Loucy (cell line): Measurements from ENCODE around the gene CAMK1.

Experiments used
- H2AFZ ChIP-seq: fragments of 200-600 bp; sonication (generic); 2 replicates; pipeline ENCODE4 v1.6.0; 2016; ENCODE audit warnings: antibody characterized with exemption, mild to moderate bottlenecking, low read length, moderate library complexity
- H3F3A ChIP-seq: fragments of 200-600 bp; 2 replicates; pipeline ENCODE4 v1.6.0; 2016; ENCODE audit warnings: antibody characterized with exemption, low read depth, mild to moderate bottlenecking
- H3K27me3 ChIP-seq: fragments of 200-600 bp; sonication (generic); 2 replicates; pipeline ENCODE4 v1.6.1; 2014; ENCODE audit warnings: low read length, mild to moderate bottlenecking; ENCODE audit not compliant: insufficient read depth, poor library complexity, severe bottlenecking
- H3K36me3 ChIP-seq: fragments of 200-600 bp; sonication (generic); 2 replicates; pipeline ENCODE4 v1.6.1; 2016; ENCODE audit warnings: low read length; ENCODE audit not compliant: insufficient read depth
- H3K4me1 ChIP-seq: fragments of 200-600 bp; sonication (generic); 2 replicates; pipeline ENCODE4 v1.5.1; 2014; ENCODE audit warnings: low read length, mild to moderate bottlenecking; ENCODE audit not compliant: insufficient read depth, poor library complexity, severe bottlenecking
- H3K4me2 ChIP-seq: fragments of 200-600 bp; sonication (generic); 2 replicates; pipeline ENCODE4 v1.6.0; 2014; ENCODE audit warnings: antibody characterized with exemption, low read length, low read depth, mild to moderate bottlenecking; ENCODE audit not compliant: poor library complexity, severe bottlenecking
- H3K4me3 ChIP-seq: fragments of 200-600 bp; sonication (generic); 2 replicates; pipeline ENCODE4 v1.5.1; 2014; ENCODE audit warnings: low read length, mild to moderate bottlenecking, mixed read lengths; ENCODE audit not compliant: poor library complexity, severe bottlenecking
- H3K79me2 ChIP-seq: fragments of 200-600 bp; sonication (generic); 2 replicates; pipeline ENCODE4 v1.6.1; 2014; ENCODE audit warnings: low read length; ENCODE audit not compliant: insufficient read depth
- H3K9ac ChIP-seq: fragments of 200-600 bp; sonication (generic); 2 replicates; pipeline ENCODE4 v1.6.0; 2014; ENCODE audit warnings: mild to moderate bottlenecking, low read depth, low read length, moderate library complexity; ENCODE audit not compliant: poor library complexity, severe bottlenecking
- H3K9me2 ChIP-seq: fragments of 200-600 bp; sonication (generic); replicated peaks from 2 replicates; pipeline ENCODE4 v1.6.1; 2016; ENCODE audit warnings: low read depth, low read length, mixed read lengths
- H3K9me3 ChIP-seq: fragments of 200-600 bp; sonication (generic); 2 replicates; pipeline ENCODE4 v1.6.1; 2014; ENCODE audit warnings: mild to moderate bottlenecking, antibody characterized with exemption, low read length, low read depth; ENCODE audit not compliant: insufficient read depth
- H4K20me1 ChIP-seq: fragments of 200-600 bp; sonication (generic); 2 replicates; pipeline ENCODE4 v1.6.0; 2014; ENCODE audit warnings: antibody characterized with exemption, low read length, mild to moderate bottlenecking; ENCODE audit not compliant: insufficient read depth, poor library complexity, severe bottlenecking
- EZH2phosphoT487 ChIP-seq: fragments of 200-600 bp; IDR thresholded peaks from 2 replicates; pipeline ENCODE4 v1.6.1; 2018; ENCODE audit warnings: antibody characterized with exemption, mild to moderate bottlenecking, moderate library complexity, borderline replicate concordance
- TF ChIP-seq, protein P1 (sequence below): fragments of 200-600 bp; sonication (generic); conservative IDR thresholded peaks from 2 replicates; pipeline ENCODE4 v1.5.1; 2014; ENCODE audit warnings: mild to moderate bottlenecking, antibody characterized with exemption, low read length

The CAMK1 gene

GRCh38 chr3:9815986-9816385, 46.2 kb upstream of the CAMK1 start:
- Histone ChIP-seq H4K20me1 (no peaks in the 10 kb centered on the region), H3K4me1 (no peaks in the 10 kb centered on the region), H3K4me3 (no peak overlapping the region), H3K9ac (no peak overlapping the region), H2AFZ (no peak overlapping the region), H3K27me3 (no peaks in the 10 kb centered on the region), H3K4me2 (no peak overlapping the region), H3K9me2 (no peaks in the 10 kb centered on the region), H3K79me2 (no peaks in the 10 kb centered on the region), H3F3A (no peaks in the 10 kb centered on the region), H3K36me3 (peaks cover 15% of the 10 kb centered on the region; the same call in 1 of the 2 replicates), H3K9me3 (no peaks in the 10 kb centered on the region)
- TF ChIP-seq EZH2phosphoT487, result no peak
- TF ChIP-seq, protein P1, sequence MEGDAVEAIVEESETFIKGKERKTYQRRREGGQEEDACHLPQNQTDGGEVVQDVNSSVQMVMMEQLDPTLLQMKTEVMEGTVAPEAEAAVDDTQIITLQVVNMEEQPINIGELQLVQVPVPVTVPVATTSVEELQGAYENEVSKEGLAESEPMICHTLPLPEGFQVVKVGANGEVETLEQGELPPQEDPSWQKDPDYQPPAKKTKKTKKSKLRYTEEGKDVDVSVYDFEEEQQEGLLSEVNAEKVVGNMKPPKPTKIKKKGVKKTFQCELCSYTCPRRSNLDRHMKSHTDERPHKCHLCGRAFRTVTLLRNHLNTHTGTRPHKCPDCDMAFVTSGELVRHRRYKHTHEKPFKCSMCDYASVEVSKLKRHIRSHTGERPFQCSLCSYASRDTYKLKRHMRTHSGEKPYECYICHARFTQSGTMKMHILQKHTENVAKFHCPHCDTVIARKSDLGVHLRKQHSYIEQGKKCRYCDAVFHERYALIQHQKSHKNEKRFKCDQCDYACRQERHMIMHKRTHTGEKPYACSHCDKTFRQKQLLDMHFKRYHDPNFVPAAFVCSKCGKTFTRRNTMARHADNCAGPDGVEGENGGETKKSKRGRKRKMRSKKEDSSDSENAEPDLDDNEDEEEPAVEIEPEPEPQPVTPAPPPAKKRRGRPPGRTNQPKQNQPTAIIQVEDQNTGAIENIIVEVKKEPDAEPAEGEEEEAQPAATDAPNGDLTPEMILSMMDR, result no peak

GRCh38 chr3:9812870-9813483, 43.2 kb upstream of the CAMK1 start:
- Histone ChIP-seq H3K4me1 (no peaks in the 10 kb centered on the region), H3K79me2 (no peaks in the 10 kb centered on the region), H3K4me2 (no peak overlapping the region), H3K9ac (no peak overlapping the region), H3F3A (no peaks in the 10 kb centered on the region), H2AFZ (no peak overlapping the region), H3K9me2 (no peaks in the 10 kb centered on the region), H4K20me1 (no peaks in the 10 kb centered on the region), H3K36me3 (peaks cover 19% of the 10 kb centered on the region; the same call in 1 of the 2 replicates), H3K27me3 (no peaks in the 10 kb centered on the region), H3K9me3 (no peaks in the 10 kb centered on the region), H3K4me3 (no peak overlapping the region)
- TF ChIP-seq EZH2phosphoT487, result no peak
- TF ChIP-seq, protein P1, result no peak

GRCh38 chr3:9810846-9811245, 41.1 kb upstream of the CAMK1 start:
- no peak overlapping the region for H3K4me2 ChIP-seq
- TF ChIP-seq, protein P1, result no peak
- TF ChIP-seq EZH2phosphoT487, result no peak
- H3K79me2 ChIP-seq, result no peaks in the 10 kb centered on the region
- H3K9ac ChIP-seq, result no peak overlapping the region
- H2AFZ ChIP-seq, result no peak overlapping the region
- H3K36me3 ChIP-seq, result peaks cover 38% of the 10 kb centered on the region; the same call in 1 of the 2 replicates
- H3K9me2 ChIP-seq, result no peaks in the 10 kb centered on the region
- H3K4me1 ChIP-seq, result no peaks in the 10 kb centered on the region
- H3K27me3 ChIP-seq, result no peaks in the 10 kb centered on the region
- no peaks in the 10 kb centered on the region for H3K9me3 ChIP-seq
- no peak overlapping the region for H3K4me3 ChIP-seq
- H3F3A ChIP-seq, result no peaks in the 10 kb centered on the region; the same call in 1 of the 2 replicates
- H4K20me1 ChIP-seq, result no peaks in the 10 kb centered on the region
